Endothelial cell of umbilical vein (primary cell): ENCODE measurements around the gene METTL6. TPM values are rescaled to one million over a fixed set of nuclear protein-coding genes. Genes with fewer than 3 reads are reported as not detected.

Experiments
- BruUV-seq: library from RNA; stranded (reverse); fragments of 400-500 nt; replicated peaks from 2 replicates; lab custom pipeline; 2021; lab: Mats Ljungman, UMichigan
- CTCF ChIA-PET: fragments of 300-600, 350-600 bp; sonication (Branson Sonifier 250); formaldehyde crosslinking; loops from one replicate; lab custom pipeline; 2021; ENCODE audit warnings: antibody characterized with exemption, inconsistent platforms; lab: Charles Lee
- POLR2A ChIA-PET: fragments of 300-600, 350-600 bp; sonication (Branson Sonifier 250); formaldehyde crosslinking; loops from one replicate; lab custom pipeline; 2021; ENCODE audit warnings: antibody characterized with exemption, inconsistent platforms; lab: Charles Lee
- DNase-seq: peaks from one replicate; pipeline ENCODE4 v3.0.0-alpha.2; 2011; ENCODE audit warnings: low read depth, low spot score
- FAIRE-seq: peaks from 2 replicates; lab custom pipeline; 2011; peaks lifted over from hg19 to GRCh38; lab: Jason Lieb, UNC
- H2AFZ ChIP-seq: 2 replicates; pipeline ENCODE4 v1.6.0; 2012; ENCODE audit warnings: low read depth, low read length, control low read depth, inconsistent platforms
- H3K27ac ChIP-seq: 2 replicates; pipeline ENCODE4 v1.5.1; 2011; ENCODE audit warnings: low read depth, mild to moderate bottlenecking, control low read depth, low read length, moderate library complexity; ENCODE audit not compliant: insufficient read depth
- H3K27me3 ChIP-seq, 2 experiments: 2 replicates each; pipeline versions ENCODE4 v1.6.0 to v1.6.1; 2011; ENCODE audit warnings: low read length in 2 of 2, mixed read lengths in 1 of 2; ENCODE audit not compliant: control insufficient read depth in 2 of 2, insufficient read depth in 2 of 2
- H3K36me3 ChIP-seq, 2 experiments: 2 replicates in 1 of 2; 3 replicates in 1 of 2; pipeline ENCODE4 v1.5.1; 2011; ENCODE audit warnings: low read length in 2 of 2, mild to moderate bottlenecking in 1 of 2, moderate library complexity in 1 of 2; ENCODE audit not compliant: control insufficient read depth in 2 of 2, insufficient read depth in 2 of 2; ENCODE audit errors: extremely low read depth in 1 of 2
- H3K4me1 ChIP-seq: 3 replicates; pipeline ENCODE4 v1.5.1; 2011; ENCODE audit warnings: mild to moderate bottlenecking, low read length; ENCODE audit not compliant: control insufficient read depth, insufficient read depth; ENCODE audit errors: extremely low read depth
- H3K4me2 ChIP-seq: 2 replicates; pipeline ENCODE4 v1.6.1; 2011; ENCODE audit warnings: low read length, control low read depth, mixed read lengths; ENCODE audit not compliant: insufficient read depth
- H3K4me3 ChIP-seq, 3 experiments: fragments of 200-600 bp in 1 of 3; sonication (generic), shearing (Covaris generic) in 1 of 3; replicated peaks in 1 of 3; 2 replicates each; pipeline ENCODE4 v1.5.1; 2011 to 2016; ENCODE audit warnings: control low read depth in 3 of 3, low read length in 3 of 3, mild to moderate bottlenecking in 2 of 3, inconsistent platforms in 1 of 3, low read depth in 1 of 3, moderate library complexity in 1 of 3; ENCODE audit not compliant: insufficient read depth in 1 of 3
- H3K79me2 ChIP-seq: 2 replicates; pipeline ENCODE4 v1.6.0; 2012; ENCODE audit warnings: low read length, inconsistent platforms; ENCODE audit not compliant: control insufficient read depth, insufficient read depth
- H3K9ac ChIP-seq: replicated peaks from 2 replicates; pipeline ENCODE3; 2011; ENCODE audit warnings: low read length, control low read depth; ENCODE audit not compliant: insufficient read depth; ENCODE audit errors: extremely low read depth
- H3K9me1 ChIP-seq: replicated peaks from 3 replicates; pipeline ENCODE4 v1.6.0; 2011; ENCODE audit warnings: mild to moderate bottlenecking, low read length; ENCODE audit not compliant: control insufficient read depth, insufficient read depth; ENCODE audit errors: extremely low read depth
- H3K9me3 ChIP-seq: replicated peaks from 2 replicates; pipeline ENCODE4 v1.5.1; 2012; ENCODE audit warnings: low read length, inconsistent platforms; ENCODE audit not compliant: control insufficient read depth, insufficient read depth
- H4K20me1 ChIP-seq: replicated peaks from 2 replicates; pipeline ENCODE3; 2011; ENCODE audit warnings: mild to moderate bottlenecking, low read length; ENCODE audit not compliant: control insufficient read depth, insufficient read depth; ENCODE audit errors: extremely low read depth
- EZH2 ChIP-seq: IDR thresholded peaks from 2 replicates; pipeline ENCODE4 v1.6.1; 2012; ENCODE audit warnings: borderline replicate concordance, low read depth, mild to moderate bottlenecking, moderate library complexity, low read length, inconsistent platforms; ENCODE audit not compliant: severe bottlenecking
- FOS ChIP-seq: IDR thresholded peaks from 2 replicates; pipeline ENCODE4 v1.6.1; 2011; ENCODE audit warnings: mild to moderate bottlenecking, low read length, moderate library complexity, borderline replicate concordance; ENCODE audit not compliant: insufficient read depth
- GATA2 ChIP-seq: IDR thresholded peaks from 2 replicates; pipeline ENCODE4 v1.7.0; 2011; ENCODE audit warnings: low read depth, mild to moderate bottlenecking, moderate library complexity, mixed read lengths, low read length; ENCODE audit not compliant: insufficient read length, insufficient read depth
- JUN ChIP-seq: IDR thresholded peaks from 2 replicates; pipeline ENCODE4 v1.6.1; 2011; ENCODE audit warnings: borderline replicate concordance, low read depth; ENCODE audit not compliant: insufficient read length, insufficient read depth
- MYC ChIP-seq: IDR thresholded peaks from one replicate; pipeline ENCODE4 v1.6.1; 2011; ENCODE audit warnings: mild to moderate bottlenecking, low read depth, low read length
- POLR2A ChIP-seq: IDR thresholded peaks from 2 replicates; pipeline ENCODE4 v1.6.1; 2012; ENCODE audit warnings: low read depth, mild to moderate bottlenecking, control low read depth, low read length
- POLR2AphosphoS5 ChIP-seq: IDR thresholded peaks from 2 replicates; pipeline ENCODE4 v1.6.1; 2012; ENCODE audit warnings: low read depth, mild to moderate bottlenecking, control low read depth, low read length, moderate library complexity; ENCODE audit not compliant: insufficient read depth
- dilution Hi-C: fragments of 300-500 bp; cut with MboI; formaldehyde crosslinking; loops from one replicate; pipeline ENCODE4 v1.15.0; 2019; ENCODE audit warnings: low sequenced_read_pairs; ENCODE audit not compliant: extremely low pct_ligation_motif_present
- intact Hi-C: fragments of 100-400 bp; cut with micrococcal nuclease; formaldehyde crosslinking; loops from one replicate; pipeline ENCODE4 v1.10.0; 2022
- polyA plus RNA-seq, 4 experiments: library from polyadenylated mRNA; depleted of rRNA in 3 of 4; stranded (reverse) in 3 of 4; unstranded in 1 of 4; fragments of >200 nt; gene quantifications; 2 replicates each; pipeline versions ENCODE4 v1.2.1 to v1.2.3, GENCODE V29; 2011 to 2012; ENCODE audit warnings: missing spikeins in 1 of 4
- total RNA-seq: library from RNA; stranded (reverse); gene quantifications from 2 replicates; pipeline ENCODE4 v1.2.3, GENCODE V29; 2021
- TF ChIP-seq, protein P1 (sequence below): IDR thresholded peaks from 2 replicates; pipeline ENCODE4 v1.6.1; 2011; ENCODE audit not compliant: insufficient read depth, insufficient read length
- TF ChIP-seq, protein P2 (sequence below), 2 donors: IDR thresholded peaks; 1 replicate in 1 of 2; 2 replicates in 1 of 2; pipeline ENCODE4 v1.5.1; 2011; ENCODE audit warnings: low read length in 2 of 2, mild to moderate bottlenecking in 2 of 2, moderate library complexity in 2 of 2, control low read depth in 1 of 2, inconsistent platforms in 1 of 2, low read depth in 1 of 2; ENCODE audit not compliant: insufficient read depth in 1 of 2; ENCODE audit errors: extremely low read depth in 1 of 2

Gene METTL6
- total and polyA plus RNA-seq, 2 donors (not counting 3 experiments of a cell fraction or from before 2014, with no cell fraction given) = 12.7 to 19.5 TPM

DNA sequence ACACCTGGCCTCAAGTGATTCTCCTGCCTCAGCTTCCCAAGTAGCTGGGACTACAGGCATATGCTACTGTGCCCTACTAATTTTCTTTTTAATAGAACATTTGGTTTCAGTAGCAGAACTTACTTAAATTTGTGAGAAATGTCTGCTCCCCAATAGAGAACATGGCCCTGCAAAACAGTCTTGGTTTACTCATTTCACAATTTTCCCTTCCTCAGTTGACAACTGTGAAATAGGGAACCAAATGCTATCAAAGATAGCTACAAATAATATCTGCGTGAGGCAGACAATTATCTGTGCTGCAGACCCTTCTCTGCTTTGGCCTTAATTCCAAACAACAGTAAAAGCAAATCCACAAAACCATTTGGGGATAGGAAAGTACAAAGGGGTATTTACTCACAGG is 22.6 kb downstream of the METTL6 start:
- no TSS peak for BruUV-seq
- H3K79me2 ChIP-seq = no peaks in the 10 kb centered on the region
- H3K4me2 ChIP-seq = no peak overlapping the region
- no peaks in the 10 kb centered on the region for H3K9me1 ChIP-seq
- no peaks in the 10 kb centered on the region for H3K4me1 ChIP-seq
- FAIRE-seq = no peak
- H4K20me1 ChIP-seq = no peaks in the 10 kb centered on the region
- TF ChIP-seq GATA2 = no peak
- TF ChIP-seq, protein P1, sequence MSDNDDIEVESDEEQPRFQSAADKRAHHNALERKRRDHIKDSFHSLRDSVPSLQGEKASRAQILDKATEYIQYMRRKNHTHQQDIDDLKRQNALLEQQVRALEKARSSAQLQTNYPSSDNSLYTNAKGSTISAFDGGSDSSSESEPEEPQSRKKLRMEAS = no peak
- no peak for TF ChIP-seq MYC
- TF ChIP-seq EZH2 = no peak
- no peak for TF ChIP-seq POLR2AphosphoS5
- TF ChIP-seq JUN = no peak
- TF ChIP-seq POLR2A = no peak
- TF ChIP-seq, protein P2, sequence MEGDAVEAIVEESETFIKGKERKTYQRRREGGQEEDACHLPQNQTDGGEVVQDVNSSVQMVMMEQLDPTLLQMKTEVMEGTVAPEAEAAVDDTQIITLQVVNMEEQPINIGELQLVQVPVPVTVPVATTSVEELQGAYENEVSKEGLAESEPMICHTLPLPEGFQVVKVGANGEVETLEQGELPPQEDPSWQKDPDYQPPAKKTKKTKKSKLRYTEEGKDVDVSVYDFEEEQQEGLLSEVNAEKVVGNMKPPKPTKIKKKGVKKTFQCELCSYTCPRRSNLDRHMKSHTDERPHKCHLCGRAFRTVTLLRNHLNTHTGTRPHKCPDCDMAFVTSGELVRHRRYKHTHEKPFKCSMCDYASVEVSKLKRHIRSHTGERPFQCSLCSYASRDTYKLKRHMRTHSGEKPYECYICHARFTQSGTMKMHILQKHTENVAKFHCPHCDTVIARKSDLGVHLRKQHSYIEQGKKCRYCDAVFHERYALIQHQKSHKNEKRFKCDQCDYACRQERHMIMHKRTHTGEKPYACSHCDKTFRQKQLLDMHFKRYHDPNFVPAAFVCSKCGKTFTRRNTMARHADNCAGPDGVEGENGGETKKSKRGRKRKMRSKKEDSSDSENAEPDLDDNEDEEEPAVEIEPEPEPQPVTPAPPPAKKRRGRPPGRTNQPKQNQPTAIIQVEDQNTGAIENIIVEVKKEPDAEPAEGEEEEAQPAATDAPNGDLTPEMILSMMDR (IDR thresholded peaks at IDR 0.05; ENCODE audit: extremely low read depth in 1 of 2, insufficient read depth in 1 of 2, low read depth in 1 of 2, low read length in 2 of 2) = no peak
- no peak for TF ChIP-seq FOS
- H3K9me3 ChIP-seq = no peaks in the 10 kb centered on the region
- no peak for DNase-seq
- dilution Hi-C loops = no loop called here
- H3K27ac ChIP-seq = no peak overlapping the region
- ChIA-PET POLR2A (interaction anchor here (0.6 to 1.9 kb wide), 3 partner anchors 77 to 199 kb away, joined by 4 to 8 read pairs (median 6); partner anchors contain the start of gene CAPN7), CTCF (interaction anchor here (0.6 to 13.9 kb wide), 57 partner anchors 10 to 408 kb away, joined by 3 to 350 read pairs (median 6); partner anchors contain the start of genes CAPN7 and SH3BP5)
- no peak overlapping the region for H3K9ac ChIP-seq
- no peaks in the 10 kb centered on the region for H3K27me3 ChIP-seq
- no peak overlapping the region for H3K4me3 ChIP-seq
- H2AFZ ChIP-seq = no peak overlapping the region
- intact Hi-C loops = loop anchor here (1.0 to 2.0 kb wide), 6 partner anchors 136 to 296 kb away; partner anchors contain the start of gene CAPN7
- H3K36me3 ChIP-seq = no peaks in the 10 kb centered on the region
